ENCODE results near the gene CFAP61. TPM values are rescaled to one million over a fixed set of nuclear protein-coding genes. Genes with fewer than 3 reads are reported as not detected.

CFAP61 gene
- total RNA-seq, 4 donors from 2014 or later: 17.1 to 94.8 (median 41.4) TPM

DNA sequence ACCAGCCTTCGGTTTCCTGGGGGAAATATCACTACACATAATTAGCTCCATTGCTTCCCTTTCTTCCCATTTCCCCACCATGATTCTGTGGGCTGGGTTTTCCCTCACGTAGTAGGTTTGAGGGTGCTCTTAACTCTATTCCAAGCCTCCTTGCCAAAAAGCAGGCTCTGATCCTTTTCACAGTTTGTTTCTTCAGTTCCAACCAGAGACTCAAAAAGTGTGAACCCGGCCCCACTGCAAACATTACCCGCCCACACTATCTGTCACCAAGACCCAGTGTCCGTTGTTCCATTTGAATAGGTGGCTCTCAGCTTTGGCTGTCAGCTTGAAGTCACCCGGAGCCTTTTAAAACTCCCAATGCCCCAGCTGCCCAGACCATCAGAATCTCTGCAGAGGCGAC lies 47.0 kb upstream of the CFAP61 start:
- Histone ChIP-seq H3K9me3 (no peaks in the 10 kb centered on the region), H3K4me3 (no peak overlapping the region), H3K27me3 (no peaks in the 10 kb centered on the region), H3K36me3 (peaks cover 0 to 7% of the 10 kb centered on the region in 2 donors), H3K4me1 (peaks cover 40 to 41% of the 10 kb centered on the region in 2 donors), H3K27ac (peak overlapping the region in 1 of 4 donors; percentile 32)
- ATAC-seq (no peak), DNase-seq (no peak)
- TF ChIP-seq POLR2A (IDR thresholded peaks at IDR 0.05): no peak
- TF ChIP-seq, protein P1, sequence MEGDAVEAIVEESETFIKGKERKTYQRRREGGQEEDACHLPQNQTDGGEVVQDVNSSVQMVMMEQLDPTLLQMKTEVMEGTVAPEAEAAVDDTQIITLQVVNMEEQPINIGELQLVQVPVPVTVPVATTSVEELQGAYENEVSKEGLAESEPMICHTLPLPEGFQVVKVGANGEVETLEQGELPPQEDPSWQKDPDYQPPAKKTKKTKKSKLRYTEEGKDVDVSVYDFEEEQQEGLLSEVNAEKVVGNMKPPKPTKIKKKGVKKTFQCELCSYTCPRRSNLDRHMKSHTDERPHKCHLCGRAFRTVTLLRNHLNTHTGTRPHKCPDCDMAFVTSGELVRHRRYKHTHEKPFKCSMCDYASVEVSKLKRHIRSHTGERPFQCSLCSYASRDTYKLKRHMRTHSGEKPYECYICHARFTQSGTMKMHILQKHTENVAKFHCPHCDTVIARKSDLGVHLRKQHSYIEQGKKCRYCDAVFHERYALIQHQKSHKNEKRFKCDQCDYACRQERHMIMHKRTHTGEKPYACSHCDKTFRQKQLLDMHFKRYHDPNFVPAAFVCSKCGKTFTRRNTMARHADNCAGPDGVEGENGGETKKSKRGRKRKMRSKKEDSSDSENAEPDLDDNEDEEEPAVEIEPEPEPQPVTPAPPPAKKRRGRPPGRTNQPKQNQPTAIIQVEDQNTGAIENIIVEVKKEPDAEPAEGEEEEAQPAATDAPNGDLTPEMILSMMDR (IDR thresholded peaks at IDR 0.05 in 4 of 5, conservative IDR thresholded peaks at IDR 0.05 in 1 of 5): no peak
- intact Hi-C loops (cut with DNase I; ENCODE audit: low total_unique reads): no loop called here
- in situ Hi-C loops (cut with MboI; ENCODE audit: low sequenced_read_pairs in 4 of 4): no loop called here

DNA sequence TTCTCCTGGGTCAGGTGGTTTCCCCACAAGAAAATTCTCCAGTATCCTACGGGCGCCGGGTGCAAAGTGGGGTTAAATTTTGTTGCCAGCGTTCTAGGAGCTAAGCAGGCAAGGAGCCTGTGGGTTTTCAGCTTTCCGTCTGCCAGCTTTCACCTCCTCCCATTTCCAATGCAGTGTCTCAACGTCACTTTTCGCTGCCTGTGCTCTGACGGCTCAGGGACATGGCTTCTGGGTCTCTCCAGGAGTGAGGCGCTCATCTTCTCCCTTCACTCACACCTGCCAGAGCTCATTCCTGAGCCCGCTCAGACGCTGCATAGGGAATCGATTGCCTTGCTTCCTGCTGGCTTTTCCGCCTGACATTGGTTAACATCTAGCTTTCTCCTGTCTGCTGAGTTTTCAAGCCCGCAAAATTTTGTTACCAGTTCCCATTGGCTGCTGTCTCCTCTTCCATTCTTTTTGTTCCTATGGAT lies 42.5 kb upstream of the CFAP61 start:
- Histone ChIP-seq H3K4me3 (peak overlapping the region in 1 of 4 donors; percentile 9), H3K4me1 (peaks cover 23 to 24% of the 10 kb centered on the region in 2 donors)
- intact Hi-C loops (cut with DNase I; ENCODE audit: low total_unique reads): no loop called here

DNA sequence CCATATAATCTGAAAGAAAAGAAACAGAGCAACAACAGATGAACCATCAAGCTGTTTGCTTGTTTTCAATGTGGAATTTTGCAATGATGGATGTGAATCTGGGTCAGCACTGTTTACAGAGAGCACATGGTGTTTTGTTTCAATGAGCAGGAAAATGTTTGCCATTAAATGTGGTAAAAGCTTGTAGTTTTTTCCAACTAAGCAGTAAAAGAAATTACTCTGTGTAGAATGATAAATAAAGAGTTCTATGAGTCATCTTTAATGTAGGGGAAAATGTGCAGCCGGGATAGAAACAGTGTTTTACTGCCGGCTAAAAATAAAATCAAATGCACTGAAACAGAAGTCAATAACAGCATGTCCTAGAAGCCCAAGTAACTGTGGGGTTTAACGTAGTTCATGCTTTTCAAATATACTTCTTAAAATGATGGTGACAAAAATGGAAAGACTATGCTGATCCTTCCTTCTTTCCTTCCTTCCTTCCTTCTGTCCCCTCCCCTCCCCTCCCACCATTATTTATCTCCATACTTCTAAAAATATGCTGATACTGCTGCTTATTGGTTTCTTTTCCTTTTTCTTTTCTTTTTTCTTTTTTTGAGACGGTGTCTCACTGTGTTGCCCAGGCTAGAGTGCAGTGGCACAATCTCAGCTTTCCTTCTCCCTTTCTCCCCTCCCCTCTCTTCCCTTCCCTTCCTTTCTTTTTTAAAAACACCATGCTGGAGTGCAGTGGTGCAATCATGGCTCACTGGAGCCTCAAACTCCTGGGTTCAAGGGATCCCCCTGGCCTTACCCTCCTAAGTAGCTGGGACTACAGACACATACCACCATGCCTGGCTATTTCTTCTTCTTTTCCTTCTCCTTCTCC lies 41.5 kb upstream of the CFAP61 start:
- ATAC-seq (peak; percentile 88 to 92), DNase-seq (no peak)
- Histone ChIP-seq H3K4me1 (peaks cover 23 to 24% of the 10 kb centered on the region in 2 donors), H3K36me3 (no peaks in the 10 kb centered on the region), H3K27ac (peak overlapping the region; percentile 76 to 86 (median 78)), H3K9me3 (no peaks in the 10 kb centered on the region), H3K27me3 (no peaks in the 10 kb centered on the region), H3K4me3 (peak overlapping the region; percentile 6 to 22 (median 20))
- no peak for TF ChIP-seq POLR2A (IDR thresholded peaks at IDR 0.05)
- TF ChIP-seq, protein P1 (IDR thresholded peaks at IDR 0.05 in 4 of 5, conservative IDR thresholded peaks at IDR 0.05 in 1 of 5): no peak
- in situ Hi-C loops (cut with MboI; ENCODE audit: low sequenced_read_pairs in 4 of 4) (no loop called here), intact Hi-C loops (cut with DNase I; ENCODE audit: low total_unique reads) (no loop called here)

More for the DNA sequence above, 42.5 kb upstream of the CFAP61 start:
- DNase-seq (no peak), ATAC-seq (peak; percentile 37 to 50)
- TF ChIP-seq, protein P1 (IDR thresholded peaks at IDR 0.05 in 4 of 5, conservative IDR thresholded peaks at IDR 0.05 in 1 of 5): no peak
- TF ChIP-seq POLR2A (IDR thresholded peaks at IDR 0.05): no peak
- no peaks in the 10 kb centered on the region for H3K9me3 ChIP-seq
- H3K27me3 ChIP-seq: no peaks in the 10 kb centered on the region
- H3K36me3 ChIP-seq: no peaks in the 10 kb centered on the region
- H3K27ac ChIP-seq: peak overlapping the region; percentile 76 to 86 (median 78)
- in situ Hi-C loops (cut with MboI; ENCODE audit: low sequenced_read_pairs in 4 of 4): no loop called here

DNA sequence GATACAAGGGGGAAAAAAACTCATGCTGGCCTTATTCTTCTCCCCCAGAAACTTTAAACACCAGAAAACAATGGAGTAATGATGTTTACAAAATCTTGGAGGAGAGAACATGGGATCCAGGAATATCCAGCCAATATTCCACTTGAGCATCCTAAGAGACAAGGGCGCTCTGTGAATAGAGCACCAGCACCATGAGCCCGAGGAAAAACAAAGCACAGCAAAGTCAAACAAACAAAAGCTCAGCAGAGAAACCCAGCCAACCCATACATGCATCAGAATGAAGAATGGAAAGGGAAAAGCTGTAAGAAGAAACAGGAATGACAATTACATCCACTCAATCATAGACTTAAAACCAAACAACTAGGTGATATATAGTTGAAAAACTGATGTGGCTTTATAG lies 39.8 kb upstream of the CFAP61 start:
- ATAC-seq (no peak), DNase-seq (no peak)
- Histone ChIP-seq H3K9me3 (no peaks in the 10 kb centered on the region), H3K4me3 (no peak overlapping the region), H3K36me3 (no peaks in the 10 kb centered on the region), H3K4me1 (peaks cover 24 to 27% of the 10 kb centered on the region in 2 donors), H3K27ac (no peak overlapping the region), H3K27me3 (no peaks in the 10 kb centered on the region)
- intact Hi-C loops (cut with DNase I; ENCODE audit: low total_unique reads) (no loop called here), in situ Hi-C loops (cut with MboI; ENCODE audit: low sequenced_read_pairs in 4 of 4) (no loop called here)
- TF ChIP-seq POLR2A (IDR thresholded peaks at IDR 0.05): no peak
- TF ChIP-seq, protein P1 (IDR thresholded peaks at IDR 0.05 in 4 of 5, conservative IDR thresholded peaks at IDR 0.05 in 1 of 5): no peak
